GM12872 (cell line): ENCODE data around the gene PHF20.

Experiments
- CTCF ChIP-seq: IDR thresholded peaks from 3 replicates; pipeline ENCODE4 v1.5.1; 2011; ENCODE audit warnings: low read depth, mild to moderate bottlenecking, low read length, moderate library complexity; ENCODE audit not compliant: insufficient read depth

The PHF20 gene

GRCh38 chr20:35823937-35824336 lies 52.1 kb downstream of the PHF20 start:
- TF ChIP-seq CTCF: no peak

- TF ChIP-seq CTCF: no peak
Measured at GRCh38 chr20:35826397-35826998, 54.7 kb downstream of the PHF20 start.

GRCh38 chr20:35828434-35828833 lies 56.6 kb downstream of the PHF20 start:
- TF ChIP-seq CTCF: no peak

GRCh38 chr20:35828916-35829315 lies 57.1 kb downstream of the PHF20 start:
- TF ChIP-seq CTCF: no peak

GRCh38 chr20:35830264-35830663 lies 58.4 kb downstream of the PHF20 start:
- TF ChIP-seq CTCF: no peak

GRCh38 chr20:35831029-35831428 lies 59.2 kb downstream of the PHF20 start:
- no peak for TF ChIP-seq CTCF

- no peak for TF ChIP-seq CTCF
Measured at GRCh38 chr20:35831971-35832370, 60.2 kb downstream of the PHF20 start.

- no peak for TF ChIP-seq CTCF
Measured at GRCh38 chr20:35833241-35833640, 61.4 kb downstream of the PHF20 start.
